SU-DHL-6 (cell line): ENCODE results near the gene PDE4C.

Experiments used
- H2AFZ ChIP-seq: fragments of 200-600 bp; sonication (generic); 2 replicates; pipeline ENCODE4 v1.6.1; 2014; ENCODE audit warnings: low read depth, mild to moderate bottlenecking, moderate library complexity, mixed read lengths, antibody characterized with exemption, low read length; ENCODE audit not compliant: severe bottlenecking
- H3F3A ChIP-seq: fragments of 200-600 bp; shearing (Covaris generic); 2 replicates; pipeline ENCODE4 v1.6.0; 2016; ENCODE audit warnings: antibody characterized with exemption, mild to moderate bottlenecking; ENCODE audit not compliant: insufficient read depth
- H3K27ac ChIP-seq: fragments of 200-600 bp; sonication (generic); 2 replicates; pipeline ENCODE4 v1.5.1; 2016; ENCODE audit warnings: low read depth, mild to moderate bottlenecking, low read length, moderate library complexity, mixed read lengths
- H3K27me3 ChIP-seq: fragments of 200-600 bp; sonication (generic), shearing (Covaris generic); 2 replicates; pipeline ENCODE4 v1.6.0; 2014; ENCODE audit warnings: mild to moderate bottlenecking, low read length
- H3K36me3 ChIP-seq: fragments of 200-600 bp; sonication (generic); 2 replicates; pipeline ENCODE4 v1.6.1; 2014; ENCODE audit warnings: mild to moderate bottlenecking, low read length, mixed read lengths
- H3K4me2 ChIP-seq: fragments of 300-600, 200-600 bp; shearing (Covaris generic), sonication (generic); 2 replicates; pipeline ENCODE4 v1.6.0; 2014; ENCODE audit warnings: low read length, low read depth, mild to moderate bottlenecking; ENCODE audit not compliant: poor library complexity, severe bottlenecking
- H3K4me3 ChIP-seq: fragments of 200-600 bp; sonication (generic); 2 replicates; pipeline ENCODE4 v1.5.1; 2014; ENCODE audit warnings: antibody characterized with exemption, low read length, mild to moderate bottlenecking, mixed read lengths; ENCODE audit not compliant: insufficient read depth, poor library complexity, severe bottlenecking
- H3K79me2 ChIP-seq: fragments of 200-600 bp; sonication (generic); 2 replicates; pipeline ENCODE4 v1.6.1; 2014; ENCODE audit warnings: mild to moderate bottlenecking, low read length, moderate library complexity; ENCODE audit not compliant: insufficient read depth
- H3K9ac ChIP-seq: fragments of 200-600 bp; sonication (generic); 2 replicates; pipeline ENCODE4 v1.7.0; 2014; ENCODE audit warnings: mild to moderate bottlenecking, low read length
- H3K9me2 ChIP-seq: fragments of 200-600 bp; sonication (generic); replicated peaks from 2 replicates; pipeline ENCODE4 v1.6.1; 2014; ENCODE audit warnings: low read length; ENCODE audit not compliant: insufficient read depth
- H3K9me3 ChIP-seq: fragments of 200-600 bp; sonication (generic); 2 replicates; pipeline ENCODE4 v1.6.1; 2014; ENCODE audit warnings: low read length, mixed read lengths; ENCODE audit not compliant: insufficient read depth
- H4K20me1 ChIP-seq: fragments of 200-600 bp; sonication (generic); 2 replicates; pipeline ENCODE4 v1.6.1; 2014; ENCODE audit warnings: low read depth, mild to moderate bottlenecking, antibody characterized with exemption, low read length, moderate library complexity, mixed read lengths
- CTCF ChIP-seq: fragments of 200-600 bp; sonication (generic); IDR thresholded peaks from one replicate; pipeline ENCODE4 v1.5.1; 2017; ENCODE audit warnings: antibody characterized with exemption, mild to moderate bottlenecking, low read length, moderate library complexity; ENCODE audit not compliant: insufficient read depth, poor library complexity, severe bottlenecking
- EZH2phosphoT487 ChIP-seq: fragments of 200-600 bp; sonication (generic), shearing (Covaris generic); conservative IDR thresholded peaks from 2 replicates; pipeline ENCODE4 v1.6.1; 2018; ENCODE audit warnings: mild to moderate bottlenecking, antibody characterized with exemption, low read length, moderate library complexity, mixed read lengths

The PDE4C gene

GRCh38 chr19:18229915-18230314 lies 3.7 kb upstream of the PDE4C start:
- no peak for TF ChIP-seq EZH2phosphoT487
- Histone ChIP-seq H3K9me2 (no peaks in the 10 kb centered on the region), H3K4me2 (no peak overlapping the region), H3K36me3 (no peaks in the 10 kb centered on the region), H3K79me2 (no peaks in the 10 kb centered on the region), H3K9ac (no peak overlapping the region), H4K20me1 (no peaks in the 10 kb centered on the region), H3K27ac (no peak overlapping the region), H2AFZ (no peak overlapping the region), H3K9me3 (no peaks in the 10 kb centered on the region), H3F3A (no peaks in the 10 kb centered on the region), H3K27me3 (no peaks in the 10 kb centered on the region), H3K4me3 (no peak overlapping the region)

GRCh38 chr19:18229474-18229873 lies 3.2 kb upstream of the PDE4C start:
- Histone ChIP-seq H2AFZ (no peak overlapping the region), H3K9ac (no peak overlapping the region), H4K20me1 (no peaks in the 10 kb centered on the region), H3K9me2 (no peaks in the 10 kb centered on the region), H3F3A (no peaks in the 10 kb centered on the region), H3K4me2 (no peak overlapping the region), H3K4me3 (no peak overlapping the region), H3K27ac (no peak overlapping the region), H3K27me3 (no peaks in the 10 kb centered on the region), H3K79me2 (no peaks in the 10 kb centered on the region), H3K36me3 (no peaks in the 10 kb centered on the region), H3K9me3 (no peaks in the 10 kb centered on the region)
- TF ChIP-seq EZH2phosphoT487 (no peak), CTCF (peak; percentile 85)

- Histone ChIP-seq H3K4me3 (no peak overlapping the region), H4K20me1 (no peaks in the 10 kb centered on the region), H3K9me2 (no peaks in the 10 kb centered on the region), H3K27me3 (no peaks in the 10 kb centered on the region), H3K9me3 (no peaks in the 10 kb centered on the region), H3F3A (no peaks in the 10 kb centered on the region), H3K27ac (peak overlapping the region; percentile 48), H3K36me3 (no peaks in the 10 kb centered on the region), H3K9ac (peak overlapping the region; percentile 25; the same call in 1 of the 2 replicates), H3K4me2 (peak overlapping the region; percentile 22), H3K79me2 (no peaks in the 10 kb centered on the region), H2AFZ (no peak overlapping the region)
- TF ChIP-seq CTCF = no peak
- TF ChIP-seq EZH2phosphoT487 = no peak
Observed at GRCh38 chr19:18227781-18228271, 1.6 kb upstream of the PDE4C start.

- Histone ChIP-seq H2AFZ (no peak overlapping the region), H3K9me2 (no peaks in the 10 kb centered on the region), H3K79me2 (no peaks in the 10 kb centered on the region), H3K27me3 (no peaks in the 10 kb centered on the region), H3K4me3 (no peak overlapping the region), H3K9me3 (no peaks in the 10 kb centered on the region), H3K36me3 (no peaks in the 10 kb centered on the region), H4K20me1 (no peaks in the 10 kb centered on the region), H3K27ac (peak overlapping the region; percentile 48), H3K4me2 (peak overlapping the region; percentile 22), H3K9ac (peak overlapping the region; percentile 25; the same call in 1 of the 2 replicates), H3F3A (0 out of 2 replicates have a peak, but pooled peaks cover 5% of the 10 kb centered on the region)
- no peak for TF ChIP-seq CTCF
- no peak for TF ChIP-seq EZH2phosphoT487
Observed at GRCh38 chr19:18226956-18227780, 930 bp upstream of the PDE4C start.
